HepG2 (cell line): ENCODE data around the gene GPSM1. TPM values are rescaled to one million over a fixed set of nuclear protein-coding genes. Genes with fewer than 3 reads are reported as not detected.

Source experiments
- ATAC-seq: fragments of 200-7000 bp; cut with Tn5 transposase; 3 replicates; pipeline ENCODE4 v1.9.1; 2020; ENCODE audit warnings: mild to moderate bottlenecking, moderate library complexity
- BruUV-seq: library from RNA; stranded (reverse); fragments of 400-500 nt; replicated peaks from 2 replicates; lab custom pipeline; 2021; lab: Mats Ljungman, UMichigan
- CTCF ChIA-PET: fragments of 300-600 bp; formaldehyde crosslinking; extraction: SDS; loops from one replicate; lab custom pipeline; 2021; ENCODE audit warnings: low total read pairs, inconsistent platforms, low intra/inter-chr PET ratio; lab: Yijun Ruan, JAX
- POLR2A ChIA-PET: fragments of 350-600 bp; sonication (Branson Sonifier 250); formaldehyde crosslinking; loops from one replicate; lab custom pipeline; 2020; ENCODE audit warnings: antibody characterized with exemption, inconsistent platforms; lab: Yijun Ruan, JAX
- DNase-seq: peaks from one replicate; pipeline ENCODE4 v3.0.0-alpha.2; 2015; ENCODE audit warnings: low spot score
- FAIRE-seq: peaks from 3 replicates; lab custom pipeline; 2011; peaks lifted over from hg19 to GRCh38; lab: Jason Lieb, UNC
- H2AFZ ChIP-seq: one replicate; pipeline ENCODE4 v1.6.1; 2011; ENCODE audit warnings: low read length, inconsistent platforms
- H3K27ac ChIP-seq: fragments of 300-600 bp; 3 replicates; pipeline ENCODE4 v1.8.0; 2011; ENCODE audit warnings: mixed run types, mild to moderate bottlenecking, mixed read lengths, low read length, inconsistent platforms; ENCODE audit not compliant: insufficient read depth; ENCODE audit errors: extremely low read length
- H3K27me3 ChIP-seq, 2 experiments: fragments of 200-600 bp in 1 of 2; 2 replicates in 1 of 2; 3 replicates in 1 of 2; pipeline versions ENCODE4 v1.6.0 to v1.8.0; 2011; ENCODE audit warnings: low read length in 2 of 2, mild to moderate bottlenecking in 2 of 2, moderate library complexity in 2 of 2, inconsistent platforms in 1 of 2; ENCODE audit not compliant: insufficient read depth in 2 of 2, control insufficient read depth in 1 of 2
- H3K36me3 ChIP-seq, 2 experiments: fragments of 200-600 bp in 1 of 2; replicated peaks in 1 of 2; 2 replicates in 1 of 2; 3 replicates in 1 of 2; pipeline versions ENCODE4 v1.5.1 to v1.8.0; 2011; ENCODE audit warnings: low read length in 2 of 2, inconsistent platforms in 1 of 2; ENCODE audit not compliant: insufficient read depth in 2 of 2, control insufficient read depth in 1 of 2
- H3K4me1 ChIP-seq: 2 replicates; pipeline ENCODE4 v1.5.1; 2012; ENCODE audit warnings: low read length, inconsistent platforms; ENCODE audit not compliant: insufficient read depth
- H3K4me2 ChIP-seq: 2 replicates; pipeline ENCODE4 v1.6.0; 2011; ENCODE audit warnings: low read depth, low read length, inconsistent platforms
- H3K4me3 ChIP-seq, 3 experiments: fragments of 200-600 bp in 1 of 3; sonication (generic), shearing (Covaris generic) in 1 of 3; replicated peaks in 1 of 3; 2 replicates each; pipeline ENCODE4 v1.5.1; 2011 to 2016; ENCODE audit warnings: low read length in 3 of 3, inconsistent platforms in 2 of 3, low read depth in 2 of 3, mild to moderate bottlenecking in 2 of 3, control low read depth in 1 of 3, mixed read lengths in 1 of 3; ENCODE audit not compliant: insufficient read depth in 1 of 3
- H3K79me2 ChIP-seq: one replicate; pipeline ENCODE4 v1.6.1; 2011; ENCODE audit warnings: low read length, inconsistent platforms; ENCODE audit not compliant: insufficient read depth
- H3K9ac ChIP-seq: 2 replicates; pipeline ENCODE4 v1.6.0; 2011; ENCODE audit warnings: mild to moderate bottlenecking, low read depth, low read length, inconsistent platforms; ENCODE audit not compliant: insufficient read depth
- H3K9me3 ChIP-seq: 2 replicates; pipeline ENCODE4 v1.5.1; 2012; ENCODE audit warnings: mild to moderate bottlenecking, low read length
- H4K20me1 ChIP-seq: 2 replicates; pipeline ENCODE4 v1.6.0; 2011; ENCODE audit warnings: inconsistent platforms, mild to moderate bottlenecking, low read length, moderate library complexity; ENCODE audit not compliant: insufficient read depth
- AHR ChIP-seq: IDR thresholded peaks from 2 replicates; pipeline ENCODE4 v1.6.1; 2018; ENCODE audit warnings: missing genetic modification reagents, missing compliant biosample characterization
- CCDC6 ChIP-seq: sonication (generic); formaldehyde crosslinking; IDR thresholded peaks from 2 replicates; pipeline ENCODE4 v1.8.1; 2022; ENCODE audit warnings: mild to moderate bottlenecking, missing genetic modification reagents, moderate library complexity
- FIP1L1 ChIP-seq: fragments of 200-400 bp; formaldehyde crosslinking; IDR thresholded peaks from 2 replicates; pipeline ENCODE4 v1.6.1; 2018; ENCODE audit warnings: low read depth, mild to moderate bottlenecking, low read length, moderate library complexity, borderline replicate concordance; ENCODE audit not compliant: insufficient read depth
- LRRFIP1 ChIP-seq: sonication (generic); formaldehyde crosslinking; conservative IDR thresholded peaks from 2 replicates; pipeline ENCODE4 v1.4.0; 2020; ENCODE audit warnings: missing genetic modification reagents
- RBFOX2 ChIP-seq: fragments of 200-400 bp; formaldehyde crosslinking; IDR thresholded peaks from 2 replicates; pipeline ENCODE4 v1.6.1; 2017; ENCODE audit warnings: low read depth, mild to moderate bottlenecking, low read length
- RBM39 ChIP-seq: fragments of 200-400 bp; formaldehyde crosslinking; IDR thresholded peaks from one replicate; pipeline ENCODE4 v1.6.1; 2018; ENCODE audit warnings: antibody characterized with exemption, mild to moderate bottlenecking, low read depth, low read length; ENCODE audit not compliant: poor library complexity, severe bottlenecking
- ZBTB26 ChIP-seq: IDR thresholded peaks from 2 replicates; pipeline ENCODE4 v1.6.1; 2016; ENCODE audit warnings: missing compliant biosample characterization, missing genetic modification reagents, borderline replicate concordance
- ZNF382 ChIP-seq: sonication (generic); formaldehyde crosslinking; IDR thresholded peaks from 2 replicates; pipeline ENCODE4 v1.5.0; 2020; ENCODE audit warnings: missing genetic modification reagents, mild to moderate bottlenecking, borderline replicate concordance
- ZNF572 ChIP-seq: sonication (generic); formaldehyde crosslinking; IDR thresholded peaks from 2 replicates; pipeline ENCODE4 v1.5.1; 2020; ENCODE audit warnings: mild to moderate bottlenecking, missing genetic modification reagents
- ZNF75D ChIP-seq: sonication (generic); formaldehyde crosslinking; IDR thresholded peaks from 2 replicates; pipeline ENCODE4 v1.8.1; 2023; ENCODE audit warnings: missing genetic modification reagents, mild to moderate bottlenecking, borderline replicate concordance
- ZNF788 ChIP-seq: sonication (generic); formaldehyde crosslinking; IDR thresholded peaks from 2 replicates; pipeline ENCODE4 v1.5.0; 2020; ENCODE audit warnings: mild to moderate bottlenecking, missing genetic modification reagents, borderline replicate concordance
- WGBS: methylation state at CpG from one replicate; pipeline ENCODE4 v1.1.6; 2017; ENCODE audit warnings: low lambda C conversion rate; 5-methylcytosine and 5-hydroxymethylcytosine counted together
- in situ Hi-C: cut with HindIII; loops from 2 replicates; pipeline ENCODE4 v1.10.0; 2017; ENCODE audit warnings: low pct_unique_long_range_greater_than_20kb; ENCODE audit not compliant: extremely low pct_ligation_motif_present
- intact Hi-C: fragments of 100-400 bp; cut with micrococcal nuclease; formaldehyde crosslinking; loops from one replicate; pipeline ENCODE4 v1.10.0; 2022; ENCODE audit not compliant: unreplicated experiment
- polyA plus RNA-seq, 8 experiments: library from polyadenylated mRNA; depleted of rRNA in 3 of 8; stranded (reverse) in 7 of 8; unstranded in 1 of 8; fragments of >200 nt; fragmentation: Illumina TruSeq in 4 of 8; extraction: Trizol in 4 of 8; gene quantifications; 2 replicates each; pipeline versions ENCODE4 v1.2.1 to v1.2.3, GENCODE V29; 2011 to 2016; ENCODE audit warnings: low read depth in 4 of 8, missing spikeins in 1 of 8, mixed read lengths in 1 of 8; ENCODE audit not compliant: insufficient read depth in 1 of 8
- total RNA-seq, 5 experiments: library from RNA; depleted of rRNA; stranded (reverse); fragments of >200 nt; fragmentation: Illumina TruSeq; extraction: Trizol; gene quantifications; 2 replicates each; pipeline ENCODE4 v1.2.3, GENCODE V29; 2016; ENCODE audit warnings: low read depth in 1 of 5
- TF ChIP-seq, protein P1 (sequence below): sonication (generic); formaldehyde crosslinking; IDR thresholded peaks from 2 replicates; pipeline ENCODE4 v1.5.0; 2020; ENCODE audit warnings: mild to moderate bottlenecking, missing genetic modification reagents, moderate library complexity
- TF ChIP-seq, protein P2 (sequence below), 2 experiments: sonication (generic) in 1 of 2; formaldehyde crosslinking in 1 of 2; IDR thresholded peaks; 2 replicates each; pipeline versions ENCODE4 v1.4.0 to v1.6.1; 2018 to 2020; ENCODE audit warnings: missing genetic modification reagents in 2 of 2, borderline replicate concordance in 1 of 2, low read depth in 1 of 2, mild to moderate bottlenecking in 1 of 2, missing biosample characterization in 1 of 2

Gene GPSM1
- total and polyA plus RNA-seq, 2 of the 13 experiments (the other 11 are each of a cell fraction or from before 2014, with no cell fraction given) = 1.0 to 2.4 TPM

DNA sequence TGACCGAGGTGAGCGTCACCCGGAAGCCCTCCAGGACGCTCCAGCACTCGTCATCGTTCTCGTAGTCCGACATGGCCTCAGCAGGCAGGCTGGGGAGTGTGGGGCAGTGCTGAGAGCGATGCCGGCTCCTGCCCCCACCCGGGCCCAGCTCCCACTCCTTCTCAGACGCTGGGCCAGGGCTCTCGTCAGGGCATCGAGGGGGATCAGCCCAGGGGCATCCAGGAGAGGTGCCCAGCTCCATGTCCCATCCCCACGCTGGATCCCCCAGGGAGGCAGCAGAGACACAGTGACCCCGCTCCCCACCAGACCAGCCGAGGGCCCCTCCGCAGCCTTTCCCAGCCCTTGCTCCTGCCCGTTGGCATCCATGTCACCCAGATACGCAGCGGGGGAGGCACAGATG is 44.7 kb downstream of the GPSM1 start:
- Histone ChIP-seq H3K4me2 (peak overlapping the region; percentile 98), H3K79me2 (no peaks in the 10 kb centered on the region), H2AFZ (no peak overlapping the region), H3K27ac (peak overlapping the region; percentile 33), H3K4me1 (peaks cover 15% of the 10 kb centered on the region), H3K4me3 (peak overlapping the region; percentile 68 to 85 (median 72); a peak in 5 of 6 replicates), H4K20me1 (no peaks in the 10 kb centered on the region), H3K9ac (peak overlapping the region; percentile 76; the same call in 1 of the 2 replicates), H3K9me3 (no peaks in the 10 kb centered on the region), H3K27me3 (no peaks in the 10 kb centered on the region; a peak in 1 of 5 replicates), H3K36me3 (peaks cover 0 to 2% of the 10 kb centered on the region in 2 experiments; a peak in 1 of 5 replicates)
- CTCF ChIA-PET = interaction anchor here (0.8 to 3.1 kb wide), 3 partner anchors 9 to 60 kb away, joined by 4 to 18 read pairs (median 6); partner anchors contain the start of gene DNLZ
- no TSS peak for BruUV-seq
- ATAC-seq (no peak), DNase-seq (no peak), FAIRE-seq (no peak)
- intact Hi-C loops = loop anchor here (2.0 to 5.0 kb wide), 2 partner anchors 35 to 59 kb away; no protein-coding TSS in a partner anchor
- POLR2A ChIA-PET = interaction anchor here (1.1 to 4.0 kb wide), 4 partner anchors 9 to 37 kb away, joined by 3 to 38 read pairs (median 10); partner anchors contain the start of gene DNLZ
- in situ Hi-C loops = no loop called here
- WGBS = 80% methylated on average over 9 of the region's 21 CpGs
- no peak for TF ChIP-seq LRRFIP1 (CRISPR knock-in tag)
- TF ChIP-seq ZNF788 = 0 out of 2 replicates have a peak, but pooled peaks have one; percentile 2
- TF ChIP-seq RBM39 = peak; percentile 3
- TF ChIP-seq RBFOX2 = peak; percentile 11; the same call in 1 of the 2 replicates
- TF ChIP-seq ZNF572 = 0 out of 2 replicates have a peak, but pooled peaks have one; percentile 10
- TF ChIP-seq, protein P1, sequence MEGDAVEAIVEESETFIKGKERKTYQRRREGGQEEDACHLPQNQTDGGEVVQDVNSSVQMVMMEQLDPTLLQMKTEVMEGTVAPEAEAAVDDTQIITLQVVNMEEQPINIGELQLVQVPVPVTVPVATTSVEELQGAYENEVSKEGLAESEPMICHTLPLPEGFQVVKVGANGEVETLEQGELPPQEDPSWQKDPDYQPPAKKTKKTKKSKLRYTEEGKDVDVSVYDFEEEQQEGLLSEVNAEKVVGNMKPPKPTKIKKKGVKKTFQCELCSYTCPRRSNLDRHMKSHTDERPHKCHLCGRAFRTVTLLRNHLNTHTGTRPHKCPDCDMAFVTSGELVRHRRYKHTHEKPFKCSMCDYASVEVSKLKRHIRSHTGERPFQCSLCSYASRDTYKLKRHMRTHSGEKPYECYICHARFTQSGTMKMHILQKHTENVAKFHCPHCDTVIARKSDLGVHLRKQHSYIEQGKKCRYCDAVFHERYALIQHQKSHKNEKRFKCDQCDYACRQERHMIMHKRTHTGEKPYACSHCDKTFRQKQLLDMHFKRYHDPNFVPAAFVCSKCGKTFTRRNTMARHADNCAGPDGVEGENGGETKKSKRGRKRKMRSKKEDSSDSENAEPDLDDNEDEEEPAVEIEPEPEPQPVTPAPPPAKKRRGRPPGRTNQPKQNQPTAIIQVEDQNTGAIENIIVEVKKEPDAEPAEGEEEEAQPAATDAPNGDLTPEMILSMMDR (CRISPR knock-in tag) = no peak
- TF ChIP-seq FIP1L1 = no peak
- 0 out of 2 replicates have a peak, but pooled peaks have one; percentile 7 for TF ChIP-seq CCDC6 (CRISPR knock-in tag)
- no peak for TF ChIP-seq ZNF75D (CRISPR knock-in tag)
- no peak for TF ChIP-seq AHR (CRISPR knock-in tag)
- TF ChIP-seq ZNF382 (CRISPR knock-in tag) = no peak
- no peak for TF ChIP-seq ZBTB26 (CRISPR knock-in tag)
- TF ChIP-seq, protein P2, sequence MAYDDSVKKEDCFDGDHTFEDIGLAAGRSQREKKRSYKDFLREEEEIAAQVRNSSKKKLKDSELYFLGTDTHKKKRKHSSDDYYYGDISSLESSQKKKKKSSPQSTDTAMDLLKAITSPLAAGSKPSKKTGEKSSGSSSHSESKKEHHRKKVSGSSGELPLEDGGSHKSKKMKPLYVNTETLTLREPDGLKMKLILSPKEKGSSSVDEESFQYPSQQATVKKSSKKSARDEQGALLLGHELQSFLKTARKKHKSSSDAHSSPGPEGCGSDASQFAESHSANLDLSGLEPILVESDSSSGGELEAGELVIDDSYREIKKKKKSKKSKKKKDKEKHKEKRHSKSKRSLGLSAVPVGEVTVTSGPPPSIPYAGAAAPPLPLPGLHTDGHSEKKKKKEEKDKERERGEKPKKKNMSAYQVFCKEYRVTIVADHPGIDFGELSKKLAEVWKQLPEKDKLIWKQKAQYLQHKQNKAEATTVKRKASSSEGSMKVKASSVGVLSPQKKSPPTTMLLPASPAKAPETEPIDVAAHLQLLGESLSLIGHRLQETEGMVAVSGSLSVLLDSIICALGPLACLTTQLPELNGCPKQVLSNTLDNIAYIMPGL (CRISPR knock-in tag; IDR thresholded peaks at IDR 0.05; ENCODE audit: borderline replicate concordance in 1 of 2, low read depth in 1 of 2) = no peak
